K562 (cell line): ENCODE results near the gene ENTREP3. TPM values are rescaled to one million over a fixed set of nuclear protein-coding genes. Genes with fewer than 3 reads are reported as not detected.
A peak's percentile ranks its signal among the peaks of the same experiment; 100 is the strongest.

Source experiments
- ARID4B ChIP-seq: sonication (generic); formaldehyde crosslinking; IDR thresholded peaks from 2 replicates; pipeline ENCODE4 v1.8.0; 2022; ENCODE audit warnings: mild to moderate bottlenecking, missing genetic modification reagents
- CEBPZ ChIP-seq: fragments of 150-350 bp; IDR thresholded peaks from 2 replicates; pipeline ENCODE4 v1.6.1; 2014; ENCODE audit warnings: low read depth, mild to moderate bottlenecking, low read length, borderline replicate concordance
- HOXB6 ChIP-seq: fragments of 250-450 bp; sonication (Bioruptor Pico); IDR thresholded peaks from 2 replicates; pipeline ENCODE4 v1.5.1; 2022; ENCODE audit warnings: mild to moderate bottlenecking, borderline replicate concordance
- KDM1A ChIP-seq, 2 experiments: fragments of 450-650 bp; IDR thresholded peaks; 2 replicates each; pipeline ENCODE4 v1.6.1; 2016; ENCODE audit warnings: mild to moderate bottlenecking in 2 of 2
- NFYB ChIP-seq: IDR thresholded peaks from 2 replicates; pipeline ENCODE4 v1.6.1; 2011; ENCODE audit warnings: mild to moderate bottlenecking, moderate library complexity; ENCODE audit not compliant: insufficient read length; ENCODE audit errors: extremely low read depth
- RB1 ChIP-seq: fragments of 450-650 bp; IDR thresholded peaks from 2 replicates; pipeline ENCODE4 v1.6.1; 2017; ENCODE audit warnings: low read depth, mild to moderate bottlenecking
- TRIM24 ChIP-seq, 2 experiments: fragments of 450-650 bp; IDR thresholded peaks; 2 replicates each; pipeline ENCODE4 v1.6.1; 2016
- ZNF280A ChIP-seq: fragments of 450-650 bp; IDR thresholded peaks from 2 replicates; pipeline ENCODE4 v1.6.1; 2018; ENCODE audit warnings: mild to moderate bottlenecking, low read depth; ENCODE audit not compliant: partially characterized antibody
- ZNF512 ChIP-seq: IDR thresholded peaks from 2 replicates; pipeline ENCODE4 v1.6.1; 2016; ENCODE audit warnings: missing genetic modification characterization, missing compliant biosample characterization
- polyA plus RNA-seq, 8 experiments: library from polyadenylated mRNA; depleted of rRNA in 4 of 8; stranded (reverse) in 5 of 8; unstranded in 3 of 8; fragments of >200 nt; fragmentation: Nextera tagmentation in 2 of 8; fragmentation: Illumina TruSeq in 1 of 8; extraction: Ambion mirVana in 2 of 8; extraction: Trizol in 1 of 8; gene quantifications; 2 replicates each; pipeline versions ENCODE4 v1.2.1 to v1.2.3, GENCODE V29; 2011 to 2014; ENCODE audit warnings: inconsistent platforms in 1 of 8, missing spikeins in 1 of 8
- total RNA-seq, 7 experiments: library from RNA; depleted of rRNA in 6 of 7; stranded (reverse); fragments of >200 nt in 6 of 7; fragmentation: Illumina TruSeq in 2 of 7; extraction: Trizol in 2 of 7; gene quantifications; 2 replicates each; pipeline versions ENCODE4 v1.2.1 to v1.2.3, GENCODE V29; 2011 to 2021; ENCODE audit warnings: low replicate concordance in 1 of 7
- TF ChIP-seq, protein P1 (sequence below), 2 experiments: IDR thresholded peaks in 1 of 2; conservative IDR thresholded peaks in 1 of 2; 2 replicates each; pipeline ENCODE4 v1.6.1; 2016; ENCODE audit warnings: low read depth in 2 of 2, mild to moderate bottlenecking in 1 of 2, missing compliant biosample characterization in 1 of 2, missing genetic modification characterization in 1 of 2, moderate library complexity in 1 of 2

ENTREP3 gene
- total and polyA plus RNA-seq, 9 of the 15 experiments (the other 6 are each of a cell fraction or from before 2014, with no cell fraction given): 1.9 to 41.8 (median 5.9) TPM

- TF ChIP-seq ARID4B (CRISPR knock-in tag) (no peak), KDM1A (IDR thresholded peaks at IDR 0.05) (peak in 1 of 2 experiments; percentile 7; a peak in 1 of 4 replicates), CEBPZ (no peak), TRIM24 (IDR thresholded peaks at IDR 0.05) (peak in 1 of 2 experiments; percentile 19; a peak in 1 of 4 replicates), HOXB6 (no peak), ZNF512 (peak; percentile 98), NFYB (no peak), RB1 (0 out of 2 replicates have a peak, but pooled peaks have one; percentile 44), ZNF280A (no peak)
- TF ChIP-seq, protein P1, sequence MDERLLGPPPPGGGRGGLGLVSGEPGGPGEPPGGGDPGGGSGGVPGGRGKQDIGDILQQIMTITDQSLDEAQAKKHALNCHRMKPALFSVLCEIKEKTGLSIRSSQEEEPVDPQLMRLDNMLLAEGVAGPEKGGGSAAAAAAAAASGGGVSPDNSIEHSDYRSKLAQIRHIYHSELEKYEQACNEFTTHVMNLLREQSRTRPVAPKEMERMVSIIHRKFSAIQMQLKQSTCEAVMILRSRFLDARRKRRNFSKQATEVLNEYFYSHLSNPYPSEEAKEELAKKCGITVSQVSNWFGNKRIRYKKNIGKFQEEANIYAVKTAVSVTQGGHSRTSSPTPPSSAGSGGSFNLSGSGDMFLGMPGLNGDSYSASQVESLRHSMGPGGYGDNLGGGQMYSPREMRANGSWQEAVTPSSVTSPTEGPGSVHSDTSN (CRISPR knock-in tag; IDR thresholded peaks at IDR 0.05; ENCODE audit: low read depth): no peak
- TF ChIP-seq, protein P1 (tag; conservative IDR thresholded peaks at IDR 0.05; ENCODE audit: low read depth): no peak
Measured at GRCh38 chr1:155226188-155226909, 28.9 kb downstream of the ENTREP3 start (continued).
